ENCODE results near the gene STAC.

DNA sequence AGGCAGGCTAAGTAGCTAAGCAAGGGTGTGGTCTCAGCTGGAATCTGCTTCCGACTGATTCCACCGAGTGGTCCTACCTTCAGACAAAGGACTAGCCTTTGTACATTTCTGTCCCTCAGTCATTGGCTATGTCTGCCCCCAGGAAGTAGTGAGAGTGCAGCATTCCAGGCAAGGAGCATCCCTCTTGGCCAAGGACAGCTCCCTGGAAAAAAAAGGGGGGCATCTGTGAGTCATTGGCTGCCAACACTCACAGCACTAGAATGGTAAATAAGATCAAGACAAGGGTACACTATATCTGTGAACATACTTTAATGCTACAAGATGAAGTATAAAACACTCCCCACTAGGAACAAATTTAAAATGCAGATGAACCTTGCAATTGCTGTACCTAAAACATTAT lies 66.8 kb downstream of the STAC start:
- TF ChIP-seq NFE2 (IDR thresholded peaks at IDR 0.05; ENCODE audit: low read depth) (no peak), PYGO2 (tag; IDR thresholded peaks at IDR 0.05) (no peak), POLR2A (conservative IDR thresholded peaks at IDR 0.05) (no peak), NCOA2 (IDR thresholded peaks at IDR 0.05; ENCODE audit: partially characterized antibody in 2 of 2) (no peak), NR1H2 (CRISPR knock-in tag; IDR thresholded peaks at IDR 0.05) (no peak), POLR2AphosphoS5 (IDR thresholded peaks at IDR 0.05; ENCODE audit: control insufficient read depth, insufficient read depth, low read depth, low read length) (no peak), BRF1 (IDR thresholded peaks at IDR 0.05; ENCODE audit: borderline replicate concordance, extremely low read depth, insufficient read length) (no peak)
- TF ChIP-seq, protein P1, sequence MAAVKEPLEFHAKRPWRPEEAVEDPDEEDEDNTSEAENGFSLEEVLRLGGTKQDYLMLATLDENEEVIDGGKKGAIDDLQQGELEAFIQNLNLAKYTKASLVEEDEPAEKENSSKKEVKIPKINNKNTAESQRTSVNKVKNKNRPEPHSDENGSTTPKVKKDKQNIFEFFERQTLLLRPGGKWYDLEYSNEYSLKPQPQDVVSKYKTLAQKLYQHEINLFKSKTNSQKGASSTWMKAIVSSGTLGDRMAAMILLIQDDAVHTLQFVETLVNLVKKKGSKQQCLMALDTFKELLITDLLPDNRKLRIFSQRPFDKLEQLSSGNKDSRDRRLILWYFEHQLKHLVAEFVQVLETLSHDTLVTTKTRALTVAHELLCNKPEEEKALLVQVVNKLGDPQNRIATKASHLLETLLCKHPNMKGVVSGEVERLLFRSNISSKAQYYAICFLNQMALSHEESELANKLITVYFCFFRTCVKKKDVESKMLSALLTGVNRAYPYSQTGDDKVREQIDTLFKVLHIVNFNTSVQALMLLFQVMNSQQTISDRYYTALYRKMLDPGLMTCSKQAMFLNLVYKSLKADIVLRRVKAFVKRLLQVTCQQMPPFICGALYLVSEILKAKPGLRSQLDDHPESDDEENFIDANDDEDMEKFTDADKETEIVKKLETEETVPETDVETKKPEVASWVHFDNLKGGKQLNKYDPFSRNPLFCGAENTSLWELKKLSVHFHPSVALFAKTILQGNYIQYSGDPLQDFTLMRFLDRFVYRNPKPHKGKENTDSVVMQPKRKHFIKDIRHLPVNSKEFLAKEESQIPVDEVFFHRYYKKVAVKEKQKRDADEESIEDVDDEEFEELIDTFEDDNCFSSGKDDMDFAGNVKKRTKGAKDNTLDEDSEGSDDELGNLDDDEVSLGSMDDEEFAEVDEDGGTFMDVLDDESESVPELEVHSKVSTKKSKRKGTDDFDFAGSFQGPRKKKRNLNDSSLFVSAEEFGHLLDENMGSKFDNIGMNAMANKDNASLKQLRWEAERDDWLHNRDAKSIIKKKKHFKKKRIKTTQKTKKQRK (IDR thresholded peaks at IDR 0.05; ENCODE audit: borderline replicate concordance, low read depth, low read length) = no peak
- TF ChIP-seq, protein P2, sequence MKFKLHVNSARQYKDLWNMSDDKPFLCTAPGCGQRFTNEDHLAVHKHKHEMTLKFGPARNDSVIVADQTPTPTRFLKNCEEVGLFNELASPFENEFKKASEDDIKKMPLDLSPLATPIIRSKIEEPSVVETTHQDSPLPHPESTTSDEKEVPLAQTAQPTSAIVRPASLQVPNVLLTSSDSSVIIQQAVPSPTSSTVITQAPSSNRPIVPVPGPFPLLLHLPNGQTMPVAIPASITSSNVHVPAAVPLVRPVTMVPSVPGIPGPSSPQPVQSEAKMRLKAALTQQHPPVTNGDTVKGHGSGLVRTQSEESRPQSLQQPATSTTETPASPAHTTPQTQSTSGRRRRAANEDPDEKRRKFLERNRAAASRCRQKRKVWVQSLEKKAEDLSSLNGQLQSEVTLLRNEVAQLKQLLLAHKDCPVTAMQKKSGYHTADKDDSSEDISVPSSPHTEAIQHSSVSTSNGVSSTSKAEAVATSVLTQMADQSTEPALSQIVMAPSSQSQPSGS (CRISPR knock-in tag; IDR thresholded peaks at IDR 0.05) = no peak
- TF ChIP-seq, protein P3, sequence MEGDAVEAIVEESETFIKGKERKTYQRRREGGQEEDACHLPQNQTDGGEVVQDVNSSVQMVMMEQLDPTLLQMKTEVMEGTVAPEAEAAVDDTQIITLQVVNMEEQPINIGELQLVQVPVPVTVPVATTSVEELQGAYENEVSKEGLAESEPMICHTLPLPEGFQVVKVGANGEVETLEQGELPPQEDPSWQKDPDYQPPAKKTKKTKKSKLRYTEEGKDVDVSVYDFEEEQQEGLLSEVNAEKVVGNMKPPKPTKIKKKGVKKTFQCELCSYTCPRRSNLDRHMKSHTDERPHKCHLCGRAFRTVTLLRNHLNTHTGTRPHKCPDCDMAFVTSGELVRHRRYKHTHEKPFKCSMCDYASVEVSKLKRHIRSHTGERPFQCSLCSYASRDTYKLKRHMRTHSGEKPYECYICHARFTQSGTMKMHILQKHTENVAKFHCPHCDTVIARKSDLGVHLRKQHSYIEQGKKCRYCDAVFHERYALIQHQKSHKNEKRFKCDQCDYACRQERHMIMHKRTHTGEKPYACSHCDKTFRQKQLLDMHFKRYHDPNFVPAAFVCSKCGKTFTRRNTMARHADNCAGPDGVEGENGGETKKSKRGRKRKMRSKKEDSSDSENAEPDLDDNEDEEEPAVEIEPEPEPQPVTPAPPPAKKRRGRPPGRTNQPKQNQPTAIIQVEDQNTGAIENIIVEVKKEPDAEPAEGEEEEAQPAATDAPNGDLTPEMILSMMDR (IDR thresholded peaks at IDR 0.05 in 2 of 3, conservative IDR thresholded peaks at IDR 0.05 in 1 of 3; ENCODE audit: insufficient read depth in 2 of 3, low read depth in 1 of 3, low read length in 3 of 3) = no peak
- TF ChIP-seq, protein P4, sequence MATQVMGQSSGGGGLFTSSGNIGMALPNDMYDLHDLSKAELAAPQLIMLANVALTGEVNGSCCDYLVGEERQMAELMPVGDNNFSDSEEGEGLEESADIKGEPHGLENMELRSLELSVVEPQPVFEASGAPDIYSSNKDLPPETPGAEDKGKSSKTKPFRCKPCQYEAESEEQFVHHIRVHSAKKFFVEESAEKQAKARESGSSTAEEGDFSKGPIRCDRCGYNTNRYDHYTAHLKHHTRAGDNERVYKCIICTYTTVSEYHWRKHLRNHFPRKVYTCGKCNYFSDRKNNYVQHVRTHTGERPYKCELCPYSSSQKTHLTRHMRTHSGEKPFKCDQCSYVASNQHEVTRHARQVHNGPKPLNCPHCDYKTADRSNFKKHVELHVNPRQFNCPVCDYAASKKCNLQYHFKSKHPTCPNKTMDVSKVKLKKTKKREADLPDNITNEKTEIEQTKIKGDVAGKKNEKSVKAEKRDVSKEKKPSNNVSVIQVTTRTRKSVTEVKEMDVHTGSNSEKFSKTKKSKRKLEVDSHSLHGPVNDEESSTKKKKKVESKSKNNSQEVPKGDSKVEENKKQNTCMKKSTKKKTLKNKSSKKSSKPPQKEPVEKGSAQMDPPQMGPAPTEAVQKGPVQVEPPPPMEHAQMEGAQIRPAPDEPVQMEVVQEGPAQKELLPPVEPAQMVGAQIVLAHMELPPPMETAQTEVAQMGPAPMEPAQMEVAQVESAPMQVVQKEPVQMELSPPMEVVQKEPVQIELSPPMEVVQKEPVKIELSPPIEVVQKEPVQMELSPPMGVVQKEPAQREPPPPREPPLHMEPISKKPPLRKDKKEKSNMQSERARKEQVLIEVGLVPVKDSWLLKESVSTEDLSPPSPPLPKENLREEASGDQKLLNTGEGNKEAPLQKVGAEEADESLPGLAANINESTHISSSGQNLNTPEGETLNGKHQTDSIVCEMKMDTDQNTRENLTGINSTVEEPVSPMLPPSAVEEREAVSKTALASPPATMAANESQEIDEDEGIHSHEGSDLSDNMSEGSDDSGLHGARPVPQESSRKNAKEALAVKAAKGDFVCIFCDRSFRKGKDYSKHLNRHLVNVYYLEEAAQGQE (IDR thresholded peaks at IDR 0.05; ENCODE audit: borderline replicate concordance) = no peak
- TF ChIP-seq, protein P4 (CRISPR knock-in tag; IDR thresholded peaks at IDR 0.05; ENCODE audit: low read depth) = no peak

Data from K562 (cell line).